ENCODE data around the gene TM9SF4.
A peak's percentile ranks its signal among the peaks of the same experiment; 100 is the strongest.
"Not testable (repeated sequence)": the region's sequence is repeated elsewhere in the genome, so short reads cannot be mapped to it uniquely, and the experiment has no call there.

Gene TM9SF4

DNA sequence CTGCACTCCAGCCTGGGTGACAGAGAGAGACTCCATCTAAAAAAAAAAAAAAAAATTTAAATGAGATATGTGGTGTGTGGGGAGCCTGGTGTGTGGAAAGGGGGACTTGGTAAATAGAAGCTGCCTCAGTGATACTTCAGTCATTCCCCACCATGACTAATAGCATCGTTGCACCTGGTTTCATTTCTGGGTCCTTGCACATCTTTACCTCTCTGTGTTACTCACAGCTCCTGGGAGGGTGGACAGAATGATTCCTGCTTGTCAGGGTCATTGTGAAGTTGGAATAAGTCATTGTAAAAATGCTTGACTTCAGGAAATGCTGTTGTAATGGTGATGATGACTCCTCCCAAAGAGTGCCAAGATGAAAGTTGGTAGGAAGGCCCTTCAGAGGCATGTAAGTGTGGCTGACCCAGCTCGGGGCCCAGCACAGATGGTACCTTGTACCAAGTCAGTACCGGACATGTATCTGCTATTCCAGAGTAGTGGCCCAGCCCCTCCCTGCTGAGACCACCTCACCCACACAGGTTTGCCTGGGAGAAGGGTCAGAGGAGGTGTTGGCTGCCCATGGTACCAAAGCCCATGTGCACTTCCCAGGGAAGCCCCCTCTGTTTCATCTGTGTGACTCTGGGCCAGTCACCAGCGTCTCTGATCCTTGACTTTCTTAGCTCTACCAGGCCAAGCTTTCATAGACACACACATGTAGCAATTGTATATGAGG, 49.6 kb downstream of the TM9SF4 start:
- no peak for DNase-seq

DNA sequence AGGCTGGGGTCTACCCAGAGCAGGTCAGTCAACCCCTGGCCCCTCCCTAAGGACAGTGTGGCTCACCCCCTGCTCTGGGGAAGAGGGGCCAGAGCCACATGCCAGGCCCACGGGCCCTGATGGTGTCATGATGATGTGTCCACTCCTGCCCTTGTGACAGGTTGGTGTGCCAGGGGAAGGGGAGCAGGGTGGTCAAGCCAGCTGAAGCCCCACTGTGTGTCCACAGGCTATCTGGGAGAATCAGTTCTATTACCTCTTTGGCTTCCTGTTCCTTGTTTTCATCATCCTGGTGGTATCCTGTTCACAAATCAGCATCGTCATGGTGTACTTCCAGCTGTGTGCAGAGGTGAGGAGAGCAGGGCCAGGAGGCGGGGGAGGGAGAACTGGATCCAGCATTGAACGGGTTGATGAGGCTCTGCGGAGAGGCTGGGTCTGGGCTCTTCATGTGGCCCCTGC, 50.3 kb downstream of the TM9SF4 start:
- no peak for DNase-seq

DNA sequence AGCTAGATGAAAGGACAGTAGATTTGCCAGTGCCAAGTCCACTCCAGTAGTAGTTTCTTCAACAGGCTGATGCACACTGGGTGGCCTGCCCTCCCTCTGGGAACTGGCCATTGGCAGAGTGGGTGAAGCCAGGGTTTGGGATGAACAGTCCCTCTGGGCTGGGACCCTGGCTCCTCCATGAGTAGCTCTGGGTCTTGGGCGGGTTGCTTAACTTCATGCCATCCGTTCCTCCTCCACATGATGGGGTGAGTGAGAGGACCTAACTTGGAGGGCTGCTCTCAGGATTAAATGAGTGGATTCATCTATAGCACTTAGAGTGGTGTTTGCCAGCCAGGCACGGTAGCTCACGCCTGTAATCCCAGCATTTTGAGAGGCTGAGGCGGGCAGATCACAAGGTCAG, 50.8 kb downstream of the TM9SF4 start:
- DNase-seq: no peak

DNA sequence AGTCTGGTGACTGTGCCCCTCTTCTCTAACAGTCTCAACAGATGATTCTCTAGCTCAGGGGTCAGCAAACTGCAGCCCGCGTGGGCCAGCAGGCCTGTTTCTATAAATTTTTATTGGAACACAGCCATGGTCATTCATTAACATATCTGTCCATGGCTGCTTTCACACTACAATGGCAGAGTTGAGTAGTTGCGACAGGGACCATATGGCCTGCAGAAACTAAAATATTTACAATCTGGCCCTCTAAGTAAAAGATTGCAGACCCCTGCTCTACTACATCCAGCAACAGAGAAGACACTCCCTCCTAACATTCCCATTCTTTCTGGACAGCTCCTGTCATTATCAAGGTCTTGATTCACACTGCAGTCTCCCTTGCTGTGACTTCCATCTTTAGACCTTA, 52.8 kb downstream of the TM9SF4 start:
- DNase-seq: no peak

DNA sequence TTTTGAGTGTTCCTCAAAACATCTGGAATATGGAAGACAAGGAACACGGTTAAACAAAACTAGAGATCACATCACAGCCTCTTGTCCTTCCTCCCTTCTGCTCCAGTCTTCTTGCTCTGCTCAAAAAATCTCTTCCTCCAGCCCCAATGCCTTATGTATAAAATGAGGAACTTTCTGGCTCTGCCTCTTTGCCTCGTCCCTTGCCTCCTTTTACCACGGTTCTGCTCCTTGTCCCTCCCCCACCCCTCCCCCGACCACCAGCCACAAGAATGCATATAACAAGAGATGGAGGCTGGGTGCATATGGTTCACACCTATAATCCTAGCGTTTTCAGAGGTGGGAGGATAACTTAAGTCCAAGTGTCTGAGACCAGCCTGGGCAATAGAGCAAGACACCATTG, 54.4 kb downstream of the TM9SF4 start:
- no peak for DNase-seq

DNA sequence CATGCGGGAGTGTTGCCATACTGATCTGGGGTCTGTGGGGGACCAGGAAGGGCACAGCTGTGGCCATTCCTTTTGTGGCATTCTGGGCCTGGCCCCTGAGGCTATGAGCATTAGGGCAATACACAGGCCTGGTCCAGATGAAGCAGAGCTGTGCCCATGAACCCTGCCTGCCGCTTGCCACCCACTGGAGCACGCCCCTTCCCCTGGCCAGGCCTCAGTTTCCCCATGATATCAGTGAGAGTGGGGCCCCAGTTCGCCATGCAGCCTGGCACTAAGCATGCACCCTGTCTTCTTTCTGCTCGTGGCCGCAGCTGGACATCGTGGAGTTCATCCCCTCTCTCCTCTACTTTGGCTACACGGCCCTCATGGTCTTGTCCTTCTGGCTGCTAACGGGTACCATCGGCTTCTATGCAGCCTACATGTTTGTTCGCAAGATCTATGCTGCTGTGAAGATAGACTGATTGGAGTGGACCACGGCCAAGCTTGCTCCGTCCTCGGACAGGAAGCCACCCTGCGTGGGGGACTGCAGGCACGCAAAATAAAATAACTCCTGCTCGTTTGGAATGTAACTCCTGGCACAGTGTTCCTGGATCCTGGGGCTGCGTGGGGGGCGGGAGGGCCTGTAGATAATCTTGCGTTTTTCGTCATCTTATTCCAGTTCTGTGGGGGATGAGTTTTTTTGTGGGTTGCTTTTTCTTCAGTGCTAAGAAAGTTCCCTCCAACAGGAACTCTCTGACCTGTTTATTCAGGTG, 55.6 kb downstream of the TM9SF4 start:
- DNase-seq: no peak

DNA sequence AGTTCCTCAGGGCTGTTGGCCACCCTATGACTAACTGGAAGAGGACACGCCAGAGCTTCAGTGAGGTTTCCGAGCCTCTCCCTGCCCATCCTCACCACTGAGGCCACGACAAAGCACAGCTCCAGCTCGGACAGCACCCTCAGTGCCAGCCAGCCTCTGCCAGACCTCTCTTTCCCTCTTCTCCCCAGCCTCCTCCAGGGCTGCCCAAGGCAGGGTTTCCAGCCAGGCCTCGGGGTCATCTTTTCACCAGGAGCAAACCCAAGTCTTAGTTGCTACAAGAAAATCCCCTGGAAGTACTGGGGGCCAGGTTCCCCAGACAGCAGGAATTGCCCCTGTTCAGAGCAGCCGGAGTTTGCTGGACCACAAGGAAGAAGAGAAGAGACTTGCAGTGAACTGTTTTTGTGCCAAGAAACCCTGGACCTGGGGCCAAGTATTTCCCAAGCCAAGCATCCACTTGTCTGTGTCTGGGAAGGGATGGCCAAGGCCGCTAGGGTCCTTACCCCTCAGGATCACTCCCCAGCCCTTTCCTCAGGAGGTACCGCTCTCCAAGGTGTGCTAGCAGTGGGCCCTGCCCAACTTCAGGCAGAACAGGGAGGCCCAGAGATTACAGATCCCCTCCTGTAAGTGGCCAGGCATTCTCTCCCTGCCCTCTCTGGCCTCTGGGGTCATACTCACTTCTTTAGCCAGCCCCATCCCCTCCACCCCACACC, 56.5 kb downstream of the TM9SF4 start:
- no peak for DNase-seq

DNA sequence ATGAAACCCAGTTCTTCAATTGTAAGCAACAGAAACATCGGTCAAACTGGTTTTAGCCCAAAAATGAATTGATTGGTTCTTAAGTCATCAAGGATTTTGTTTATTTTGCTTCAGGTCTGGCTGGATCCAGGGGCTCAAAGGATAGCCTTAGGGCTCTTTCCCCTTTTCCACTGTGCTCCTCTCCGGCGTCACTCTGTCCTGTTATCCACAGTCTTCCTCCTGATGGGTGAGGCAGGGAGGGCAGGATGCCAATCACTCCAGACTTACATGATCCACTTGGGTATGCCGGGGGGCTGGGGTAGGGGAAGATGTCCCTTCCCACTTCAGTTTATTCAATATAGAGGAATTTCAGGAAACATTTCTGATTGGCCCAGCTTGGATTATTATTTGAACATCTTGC, 58.0 kb downstream of the TM9SF4 start:
- DNase-seq: no peak

DNA sequence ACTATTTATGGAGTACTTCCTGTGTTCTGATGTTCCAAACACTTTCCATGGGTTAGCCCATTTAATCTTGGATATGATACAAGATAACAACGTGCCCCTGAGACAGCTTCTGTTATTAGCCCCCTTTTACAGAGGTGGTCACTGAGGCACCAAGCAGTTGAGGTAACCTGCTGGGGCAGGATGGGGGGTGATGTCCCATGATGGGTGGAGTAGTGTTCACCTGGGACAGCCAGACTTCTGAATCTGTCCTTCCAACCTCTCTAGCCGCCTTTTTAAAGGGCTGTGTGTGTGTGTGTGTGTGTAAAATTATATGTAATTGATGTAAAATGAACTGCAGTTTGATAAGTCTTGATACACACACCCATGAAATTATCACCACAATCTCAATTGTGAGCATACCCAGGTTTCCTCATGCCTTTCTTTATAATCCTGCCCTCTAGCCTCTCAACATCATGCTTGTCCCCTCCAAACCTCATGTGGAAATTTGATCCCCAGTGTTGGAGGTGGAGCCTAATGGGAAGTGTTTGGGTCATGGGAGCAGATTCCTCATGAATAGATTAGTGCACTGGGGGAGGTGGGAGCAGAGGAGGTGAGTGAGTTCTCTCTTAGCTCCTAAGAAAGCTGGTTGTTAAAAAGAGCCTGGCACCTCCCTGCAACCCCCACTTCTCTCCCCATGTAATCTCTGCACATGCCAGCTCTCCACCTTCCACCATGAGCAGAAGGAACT, 58.8 kb downstream of the TM9SF4 start:
- DNase-seq: no peak

DNA sequence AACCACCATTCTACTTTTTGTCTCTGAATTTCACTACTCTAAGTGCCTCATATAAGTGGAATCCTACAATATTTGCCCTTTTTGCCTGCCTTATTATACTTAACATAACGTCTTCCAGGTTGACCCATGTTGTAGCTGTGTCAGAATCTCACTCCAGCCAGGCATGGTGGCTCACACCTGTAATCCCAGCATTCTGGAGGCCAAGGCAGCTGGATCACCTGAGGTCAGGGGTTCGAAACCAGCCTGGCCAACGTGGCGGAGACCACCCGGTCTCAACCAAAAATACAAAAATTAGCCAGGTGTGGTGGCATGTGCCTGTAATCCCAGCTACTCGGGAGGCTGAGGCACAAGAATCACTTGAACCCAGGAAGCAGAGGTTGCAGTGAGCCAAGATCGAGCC, 68.2 kb downstream of the TM9SF4 start:
- DNase-seq: not testable (repeated sequence)

DNA sequence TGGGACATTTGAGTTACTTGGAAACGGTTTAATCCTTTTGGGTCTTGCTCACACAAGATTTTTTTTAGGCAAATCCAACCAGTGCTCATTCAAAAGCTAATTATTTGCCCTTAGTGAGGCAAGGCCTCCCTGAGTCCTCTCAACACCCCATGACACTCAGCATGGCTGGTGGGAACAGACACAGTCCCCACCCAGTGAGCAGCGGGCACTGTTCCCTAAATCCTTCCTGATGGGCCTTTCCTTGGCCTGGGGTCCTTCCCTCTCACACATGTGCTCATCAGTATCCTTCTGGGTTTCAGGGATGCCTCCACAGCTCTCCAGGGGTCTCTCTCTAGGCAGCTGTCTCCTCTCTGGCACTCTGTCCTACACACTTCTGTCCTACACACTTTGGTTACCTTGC, 70.0 kb downstream of the TM9SF4 start:
- DNase-seq: no peak

DNA sequence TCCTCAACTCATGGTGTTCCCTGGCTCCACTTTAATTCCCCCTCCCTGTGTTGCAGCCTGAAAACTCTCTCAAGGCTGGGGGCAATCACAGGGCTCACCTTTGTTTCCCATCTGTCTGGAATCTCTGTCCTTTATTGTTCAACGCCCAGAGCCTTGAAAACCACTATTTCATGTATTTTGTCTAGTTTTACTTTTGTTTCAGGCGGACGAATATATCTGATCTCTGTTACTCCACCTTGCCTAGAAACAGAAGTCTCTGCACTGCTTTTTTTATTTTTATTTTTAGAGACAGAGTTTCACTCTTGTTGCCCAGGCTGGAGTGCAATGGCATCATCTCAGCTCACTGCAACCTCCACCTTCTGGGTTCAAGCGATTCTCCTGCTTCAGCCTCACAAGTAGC, 70.4 kb downstream of the TM9SF4 start:
- no peak for DNase-seq

DNA sequence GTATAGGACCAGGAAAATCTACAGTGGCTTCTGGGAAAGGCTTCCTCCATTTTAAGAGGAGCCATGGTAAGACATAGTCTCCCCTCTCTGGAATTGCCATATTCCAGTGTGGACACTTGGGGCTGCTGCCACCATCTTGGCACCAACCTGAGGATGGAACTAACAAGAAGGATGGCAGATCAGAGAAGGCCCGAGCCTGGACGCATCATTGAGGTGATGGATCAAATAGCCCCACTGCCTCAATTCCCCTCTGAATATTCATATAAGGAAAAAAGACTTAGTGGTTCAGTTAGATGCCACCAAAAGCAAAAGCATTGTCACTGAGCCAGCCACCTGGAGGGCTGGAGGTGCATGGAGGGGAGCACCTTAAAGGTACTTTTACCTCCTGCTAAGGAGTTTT, 72.1 kb downstream of the TM9SF4 start:
- no peak for DNase-seq

DNA sequence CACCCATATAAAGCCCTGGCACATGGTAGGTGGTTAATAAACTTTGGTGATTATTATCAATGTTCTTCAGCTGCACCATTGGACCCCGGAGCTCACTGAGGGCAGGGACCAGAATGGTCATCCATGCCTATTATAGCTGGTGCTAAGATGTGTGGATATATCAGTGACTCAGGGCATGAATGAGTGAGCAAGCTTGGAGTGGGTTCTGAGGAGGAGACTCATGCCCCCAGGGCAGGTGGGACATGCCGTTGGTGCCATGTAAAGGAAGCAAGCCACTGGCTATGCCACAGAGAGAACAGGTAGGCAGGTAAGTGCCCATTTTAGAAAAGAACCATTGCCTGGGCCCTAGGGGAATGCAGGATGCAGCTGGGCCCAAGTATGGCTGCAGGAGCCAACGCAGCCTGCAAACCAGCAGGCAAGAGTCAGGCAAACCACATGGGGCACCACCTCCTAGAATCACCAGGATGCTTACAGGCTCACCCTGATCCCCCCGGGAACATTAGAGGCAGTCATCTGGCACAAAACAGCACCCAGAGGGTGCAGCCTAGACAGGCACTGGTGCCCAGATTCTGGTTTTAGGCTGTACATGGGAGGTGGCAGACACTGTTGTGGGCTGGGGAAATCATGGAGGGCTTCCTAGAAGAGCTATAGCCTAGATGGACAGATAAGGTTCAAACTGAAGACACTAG, 74.6 kb downstream of the TM9SF4 start:
- no peak for DNase-seq

DNA sequence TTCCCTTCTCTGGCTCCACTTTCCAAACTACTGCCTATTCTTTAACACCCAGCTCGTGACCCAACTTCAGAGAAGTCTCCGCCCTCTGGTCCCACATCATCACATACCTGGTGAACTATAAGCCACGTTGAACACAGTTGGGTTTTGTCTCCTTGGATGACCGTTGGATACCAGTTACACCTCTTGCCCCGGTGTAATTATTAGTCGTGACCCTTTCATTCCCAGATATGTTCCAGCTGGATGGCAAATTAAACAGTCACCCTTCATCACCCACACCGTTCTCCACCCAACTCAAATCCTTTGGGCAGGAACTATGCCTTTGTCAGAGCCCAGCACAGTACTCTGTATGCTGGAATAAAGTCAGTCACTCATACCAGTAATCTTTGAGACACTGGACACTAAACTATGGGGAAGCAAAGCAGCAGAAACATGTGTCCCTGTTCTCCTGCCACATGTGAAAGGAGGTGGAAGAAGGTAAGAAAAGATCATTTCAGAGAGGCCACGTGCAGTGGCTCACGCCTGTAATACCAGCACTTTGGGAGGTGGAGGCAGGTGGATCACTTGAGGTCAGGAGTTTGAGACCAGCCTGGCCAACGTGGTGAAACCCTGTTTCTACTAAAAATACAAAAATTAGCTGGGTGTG, 75.6 kb downstream of the TM9SF4 start:
- DNase-seq: no peak

DNA sequence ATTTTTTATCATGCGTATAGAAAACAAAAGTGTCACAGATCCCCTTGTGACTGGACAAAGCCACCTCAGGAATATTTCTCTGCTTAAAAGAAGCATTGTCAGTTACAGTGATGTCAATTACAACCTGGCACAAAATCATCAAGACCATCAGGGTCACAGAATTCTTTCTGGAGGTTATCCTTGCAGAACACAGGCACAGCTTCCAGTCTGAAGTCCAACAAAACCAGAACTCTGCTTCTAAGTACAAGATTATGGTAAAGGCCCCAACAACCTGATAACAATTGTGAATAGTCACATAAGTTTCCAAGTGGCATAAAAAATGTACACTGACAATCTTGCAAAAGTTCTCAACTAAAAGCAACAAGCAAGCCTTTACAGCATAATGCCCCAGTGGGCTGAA, 77.0 kb downstream of the TM9SF4 start:
- no peak for DNase-seq

DNA sequence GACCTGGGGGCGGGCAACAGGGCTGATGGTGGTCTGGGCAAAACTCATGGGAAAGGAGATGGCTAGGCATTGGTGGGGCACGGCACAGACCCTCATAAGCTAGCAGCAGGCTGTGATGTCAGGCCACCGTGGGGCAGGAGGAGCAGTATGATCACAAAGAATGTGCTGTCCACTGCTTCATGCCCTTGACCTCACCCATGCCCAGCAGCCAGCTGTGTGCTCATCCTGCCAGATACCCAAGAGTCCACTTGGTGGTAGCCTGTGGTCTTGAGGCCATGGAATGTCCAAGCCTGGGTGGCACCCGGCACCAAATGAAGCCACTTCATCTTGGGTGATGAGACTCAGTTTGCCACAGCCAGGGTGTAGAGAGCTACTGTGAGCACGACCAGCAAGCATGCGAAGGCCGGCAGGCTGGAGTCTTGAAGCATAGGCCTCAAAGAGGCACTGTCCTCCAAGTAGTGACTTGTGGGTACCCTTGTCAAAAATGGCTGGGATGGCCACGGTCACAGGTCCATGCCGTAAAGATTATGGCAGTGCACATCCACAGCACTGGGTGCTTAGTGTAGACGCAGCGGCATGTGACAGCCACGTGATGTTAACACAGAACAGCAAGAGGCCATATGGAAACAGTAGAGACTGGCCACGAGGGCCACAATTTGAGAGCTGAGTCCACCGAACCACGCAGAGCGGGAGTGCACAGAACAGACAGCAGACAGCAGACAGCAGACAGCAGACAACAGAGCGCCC, 79.0 kb downstream of the TM9SF4 start:
- no peak for DNase-seq

DNA sequence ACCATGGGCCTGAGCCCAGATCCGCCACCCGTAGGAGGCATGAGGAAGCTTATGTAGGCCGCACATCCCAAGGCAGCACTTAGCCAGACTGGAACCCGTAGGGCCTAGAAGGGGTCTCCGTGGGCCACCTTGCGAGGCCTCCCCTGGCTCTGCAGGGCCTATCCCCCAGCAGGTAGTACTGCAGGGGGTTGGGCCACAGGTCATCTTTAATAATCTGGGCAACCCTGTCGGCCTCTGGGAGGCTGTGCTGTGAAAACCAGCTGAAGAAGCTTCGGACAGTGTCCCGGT, 79.6 kb downstream of the TM9SF4 start:
- DNase-seq: no peak

DNA sequence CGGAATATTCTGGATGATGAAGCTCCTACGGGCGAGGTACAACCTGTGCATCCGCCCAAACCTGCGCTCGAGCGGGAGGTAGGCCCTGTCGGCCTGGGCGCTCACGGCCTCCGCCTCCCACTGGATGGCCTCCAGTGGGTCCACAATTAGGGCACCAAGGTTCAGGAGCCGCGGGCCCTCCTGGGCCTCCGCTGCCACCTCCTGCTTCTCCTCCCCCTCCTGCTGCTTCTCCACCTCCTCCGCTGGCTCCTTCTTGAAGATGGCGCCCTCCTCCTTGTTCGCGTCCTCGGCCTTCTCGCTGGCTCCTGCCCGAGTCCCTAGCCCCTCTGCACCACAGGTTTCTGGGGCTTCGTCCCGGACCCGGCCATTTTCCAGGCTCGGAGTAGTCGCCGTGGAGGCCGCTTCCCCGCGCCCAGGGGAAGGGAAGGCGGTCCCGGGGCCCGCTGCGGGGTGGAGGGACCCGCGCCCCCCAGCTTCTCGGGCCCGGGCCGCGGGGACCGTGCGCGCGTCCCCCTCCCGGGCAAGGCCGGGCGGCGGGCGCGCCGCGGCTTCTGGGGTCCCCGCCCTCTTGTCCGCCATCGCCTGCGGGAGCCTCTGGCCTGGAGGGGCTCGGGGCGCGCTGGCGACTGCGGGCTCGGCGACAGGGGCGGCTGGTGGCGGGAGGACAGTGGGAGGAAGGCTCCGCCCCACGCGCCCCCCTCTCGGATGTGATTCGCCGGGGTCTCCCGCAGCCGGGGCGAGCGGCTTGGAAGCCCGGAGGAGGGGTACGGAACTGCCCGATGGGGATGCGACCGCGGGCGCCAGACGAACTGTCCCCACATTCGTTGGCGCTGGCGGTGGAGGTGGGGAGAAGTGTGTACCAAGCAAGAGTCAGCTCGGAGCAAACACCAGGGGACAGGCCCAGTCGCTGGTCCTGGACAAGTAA, 80.4 kb downstream of the TM9SF4 start:
- peak in 2 of 4 experiments; percentile 19 to 41 for DNase-seq

DNA sequence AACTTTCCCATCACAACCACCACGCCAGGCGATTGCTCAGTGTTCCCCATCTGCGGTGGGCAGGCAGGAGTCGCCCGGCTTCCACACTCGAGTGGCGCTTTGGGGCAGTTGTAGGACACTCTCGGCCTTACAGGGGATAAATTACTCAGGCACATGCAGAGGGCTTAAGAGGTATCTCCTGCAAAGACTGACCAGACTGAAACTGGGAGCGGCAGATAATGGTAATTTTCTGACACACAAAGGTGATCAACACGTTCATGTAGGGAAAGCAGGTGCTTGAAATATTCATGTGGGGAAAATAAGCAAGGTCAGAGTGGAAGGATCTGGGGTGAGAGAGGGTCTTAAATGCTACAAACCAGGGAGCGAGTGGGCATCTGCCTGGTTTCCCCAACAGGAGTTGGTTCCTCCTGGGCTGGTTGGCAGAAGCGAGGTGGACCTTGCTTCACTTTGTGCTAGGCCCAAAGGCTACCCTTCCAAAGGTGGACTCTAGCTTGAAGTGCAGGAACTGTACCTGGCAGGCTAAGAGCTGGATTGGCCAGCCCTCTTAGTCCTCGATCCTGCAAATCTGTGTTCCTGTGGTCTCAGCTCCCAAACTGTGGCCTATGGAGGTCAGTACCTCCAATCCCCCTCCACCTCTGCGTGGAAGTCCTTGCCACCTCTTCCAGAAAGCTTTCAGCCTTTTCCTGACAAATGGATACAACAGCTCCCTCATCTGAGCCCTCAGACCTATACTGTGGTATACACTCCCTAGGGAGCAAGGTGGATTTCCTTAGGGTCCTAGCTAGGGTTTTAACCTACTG, 81.3 kb downstream of the TM9SF4 start:
- DNase-seq: no peak

All from activated naive CD4-positive, alpha-beta T cell (primary cell).